Osteoblast (primary cell): ENCODE data around the gene AGBL2. TPM values are rescaled to one million over a fixed set of nuclear protein-coding genes. Genes with fewer than 3 reads are reported as not detected.

Source experiments
- DNase-seq: peaks from one replicate; pipeline ENCODE4 v3.0.0; 2011; ENCODE audit warnings: low spot score, mixed read lengths; ENCODE audit not compliant: insufficient read length; ENCODE audit errors: missing footprints
- H2AFZ ChIP-seq: 2 replicates; pipeline ENCODE4 v1.6.0; 2011; ENCODE audit warnings: mild to moderate bottlenecking, low read length
- H3K27ac ChIP-seq: 2 replicates; pipeline ENCODE4 v1.5.1; 2011; ENCODE audit warnings: mild to moderate bottlenecking, low read depth, low read length, moderate library complexity
- H3K27me3 ChIP-seq: 2 replicates; pipeline ENCODE4 v1.6.0; 2012; ENCODE audit warnings: mild to moderate bottlenecking, control low read depth, inconsistent platforms, low read length, moderate library complexity; ENCODE audit not compliant: insufficient read depth
- H3K36me3 ChIP-seq: 2 replicates; pipeline ENCODE4 v1.5.1; 2011; ENCODE audit warnings: mild to moderate bottlenecking, low read length, control low read depth, moderate library complexity; ENCODE audit not compliant: insufficient read depth
- H3K4me1 ChIP-seq: 2 replicates; pipeline ENCODE4 v1.5.1; 2011; ENCODE audit warnings: mild to moderate bottlenecking, low read length, control low read depth, moderate library complexity; ENCODE audit not compliant: insufficient read depth
- H3K4me2 ChIP-seq: 2 replicates; pipeline ENCODE4 v1.6.0; 2011; ENCODE audit warnings: mild to moderate bottlenecking, low read length; ENCODE audit not compliant: insufficient read depth
- H3K4me3 ChIP-seq: fragments of 200-600 bp; sonication (generic); 3 replicates; pipeline ENCODE4 v1.5.1; 2012; ENCODE audit warnings: mild to moderate bottlenecking, low read length, inconsistent platforms; ENCODE audit not compliant: insufficient read depth
- H3K79me2 ChIP-seq: 2 replicates; pipeline ENCODE4 v1.6.0; 2012; ENCODE audit warnings: mild to moderate bottlenecking, low read length, control low read depth, inconsistent platforms; ENCODE audit not compliant: insufficient read depth
- H3K9me3 ChIP-seq: 2 replicates; pipeline ENCODE4 v1.5.1; 2011; ENCODE audit warnings: low read depth, low read length, control low read depth
- H4K20me1 ChIP-seq: 2 replicates; pipeline ENCODE4 v1.6.0; 2012; ENCODE audit warnings: mild to moderate bottlenecking, low read length, control low read depth; ENCODE audit not compliant: insufficient read depth
- CTCF ChIP-seq: IDR thresholded peaks from 2 replicates; pipeline ENCODE4 v1.5.1; 2011; ENCODE audit warnings: mild to moderate bottlenecking, low read depth, low read length, moderate library complexity; ENCODE audit errors: extremely low read depth
- total RNA-seq: library from RNA; depleted of rRNA; stranded (reverse); fragments of >200 nt; gene quantifications from 2 replicates; pipeline ENCODE4 v1.2.3, GENCODE V29; 2012

The AGBL2 gene
- total RNA-seq, 1 donor = 2.2 TPM

DNA sequence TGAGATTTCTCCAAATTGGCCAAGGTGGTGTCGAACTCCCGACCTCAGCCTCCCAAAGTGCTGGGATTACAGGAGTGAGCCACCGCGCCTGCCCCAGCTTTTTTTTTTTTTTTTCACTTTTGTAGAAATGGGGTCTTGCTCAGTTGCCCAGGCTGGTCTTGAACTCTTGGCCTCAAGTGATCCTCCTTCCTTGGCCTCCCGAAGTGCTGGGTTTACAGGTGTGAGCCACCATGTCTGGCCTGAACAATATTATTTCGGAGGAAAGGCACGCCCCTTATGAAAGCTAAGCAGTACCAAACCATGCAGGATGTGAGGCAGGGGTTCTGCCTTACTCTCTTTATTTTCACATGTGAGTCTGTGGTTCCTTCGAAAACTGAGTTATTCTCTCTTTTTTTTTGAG is 88.9 kb downstream of the AGBL2 start:
- Histone ChIP-seq H3K9me3 (no peaks in the 10 kb centered on the region), H3K27ac (no peak overlapping the region), H3K4me3 (no peak overlapping the region), H3K36me3 (peaks cover 73% of the 10 kb centered on the region), H3K4me1 (no peaks in the 10 kb centered on the region), H3K79me2 (peaks cover 5% of the 10 kb centered on the region), H4K20me1 (peaks cover 4% of the 10 kb centered on the region), H2AFZ (no peak overlapping the region), H3K4me2 (no peak overlapping the region), H3K27me3 (no peaks in the 10 kb centered on the region)
- no peak for TF ChIP-seq CTCF
- no peak for DNase-seq

DNA sequence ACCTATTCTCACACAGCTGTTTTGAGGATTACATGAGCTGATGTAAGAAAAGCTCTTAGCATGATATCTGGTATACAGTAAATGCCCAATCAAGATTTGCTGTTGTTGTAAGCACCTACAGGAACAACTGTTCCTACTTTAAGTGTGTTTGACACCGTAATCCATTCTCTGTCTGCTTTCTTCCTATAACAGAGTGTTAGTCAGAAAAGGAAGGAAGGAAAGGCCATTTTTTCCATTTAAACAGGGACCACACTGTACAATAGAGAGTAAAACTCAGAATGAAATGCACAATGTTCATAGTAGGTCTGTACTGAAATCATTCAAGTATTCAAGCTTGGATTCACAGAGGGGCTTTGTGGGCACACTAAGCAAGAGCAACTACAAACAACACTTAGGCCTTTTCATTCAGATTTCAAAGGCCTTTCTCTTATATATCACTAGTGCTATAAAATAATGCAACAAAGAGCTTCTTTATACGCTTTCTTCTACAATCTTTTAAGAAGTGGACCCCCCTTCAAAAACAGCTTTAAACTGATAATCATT is 94.3 kb downstream of the AGBL2 start:
- no peak for TF ChIP-seq CTCF
- no peak for DNase-seq
- no peaks in the 10 kb centered on the region for H3K27me3 ChIP-seq
- no peaks in the 10 kb centered on the region for H4K20me1 ChIP-seq
- no peaks in the 10 kb centered on the region for H3K9me3 ChIP-seq
- no peak overlapping the region for H3K27ac ChIP-seq
- peaks cover 15% of the 10 kb centered on the region for H3K4me1 ChIP-seq
- no peaks in the 10 kb centered on the region for H3K79me2 ChIP-seq
- peaks cover 47% of the 10 kb centered on the region for H3K36me3 ChIP-seq
- H3K4me3 ChIP-seq = no peak overlapping the region
- H2AFZ ChIP-seq = no peak overlapping the region
- H3K4me2 ChIP-seq = no peak overlapping the region

GRCh38 chr11:47617417-47617809 is 97.8 kb downstream of the AGBL2 start:
- Histone ChIP-seq H3K36me3 (peaks cover 30% of the 10 kb centered on the region), H3K27ac (peak overlapping the region; percentile 6)
- TF ChIP-seq CTCF = no peak

GRCh38 chr11:47616726-47617416 is 98.3 kb downstream of the AGBL2 start:
- Histone ChIP-seq H4K20me1 (no peaks in the 10 kb centered on the region), H3K4me3 (no peak overlapping the region), H3K79me2 (no peaks in the 10 kb centered on the region), H3K27me3 (no peaks in the 10 kb centered on the region), H3K4me1 (peaks cover 15% of the 10 kb centered on the region), H2AFZ (no peak overlapping the region), H3K9me3 (no peaks in the 10 kb centered on the region), H3K36me3 (peaks cover 25% of the 10 kb centered on the region), H3K27ac (peak overlapping the region; percentile 6), H3K4me2 (peak overlapping the region; percentile 34)
- no peak for DNase-seq
- TF ChIP-seq CTCF = peak; percentile 98

More at GRCh38 chr11:47617417-47617809, 97.8 kb downstream of the AGBL2 start:
- Histone ChIP-seq H3K4me1 (peaks cover 15% of the 10 kb centered on the region), H3K4me3 (no peak overlapping the region), H3K27me3 (no peaks in the 10 kb centered on the region), H3K4me2 (peak overlapping the region; percentile 34), H3K9me3 (no peaks in the 10 kb centered on the region), H2AFZ (no peak overlapping the region), H4K20me1 (no peaks in the 10 kb centered on the region), H3K79me2 (no peaks in the 10 kb centered on the region)
- DNase-seq = no peak
